Measurements from ENCODE around the gene PHACTR1.

DNA sequence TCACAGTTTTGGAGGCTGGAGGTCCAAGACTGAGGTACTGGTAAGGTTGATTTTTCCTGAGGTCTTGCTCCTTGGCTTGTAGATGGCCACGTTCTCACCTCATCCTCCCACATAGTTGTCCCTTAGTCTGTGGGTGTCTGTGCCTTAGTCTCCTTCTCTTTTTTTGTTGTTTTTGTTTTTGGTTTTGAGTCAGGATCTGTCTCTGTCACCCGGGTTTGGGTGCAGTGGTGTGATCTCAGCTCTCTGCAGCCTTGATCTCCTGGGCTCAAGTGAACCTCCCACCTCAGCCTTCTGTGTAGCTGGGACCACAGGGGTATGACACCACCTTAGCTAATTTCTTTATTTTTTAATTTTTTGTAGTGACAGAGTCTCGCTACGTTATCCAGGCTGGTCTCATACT, 245.2 kb downstream of the PHACTR1 start:
- TF ChIP-seq POLR2A (IDR thresholded peaks at IDR 0.05; ENCODE audit: low read depth, low read length) (no peak), TAF1 (IDR thresholded peaks at IDR 0.05; ENCODE audit: borderline replicate concordance, low read depth, low read length) (no peak)

Measured in GM12892 (cell line).